Left renal cortex interstitium (tissue), 4 donors: ENCODE measurements around the gene MYO10. TPM values are rescaled to one million over a fixed set of nuclear protein-coding genes. Genes with fewer than 3 reads are reported as not detected.
"Not testable (repeated sequence)": the region's sequence is repeated elsewhere in the genome, so short reads cannot be mapped to it uniquely, and the experiment has no call there.

Experiments used
- DNase-seq, 4 donors: peaks; one replicate each; pipeline ENCODE4 v3.0.0-alpha.2; 2013; ENCODE audit warnings: low read depth in 4 of 4, low spot score in 2 of 4, missing footprints in 1 of 4
- polyA plus RNA-seq, 4 donors: library from polyadenylated mRNA; unstranded; fragments of 120-200 nt; gene quantifications; one replicate each; pipeline ENCODE4 v1.2.1, GENCODE V29; 2013; ENCODE audit not compliant: insufficient read length in 4 of 4

MYO10 gene
- polyA plus RNA-seq, 4 donors, result 36.5 to 45.4 (median 42.2) TPM

DNA sequence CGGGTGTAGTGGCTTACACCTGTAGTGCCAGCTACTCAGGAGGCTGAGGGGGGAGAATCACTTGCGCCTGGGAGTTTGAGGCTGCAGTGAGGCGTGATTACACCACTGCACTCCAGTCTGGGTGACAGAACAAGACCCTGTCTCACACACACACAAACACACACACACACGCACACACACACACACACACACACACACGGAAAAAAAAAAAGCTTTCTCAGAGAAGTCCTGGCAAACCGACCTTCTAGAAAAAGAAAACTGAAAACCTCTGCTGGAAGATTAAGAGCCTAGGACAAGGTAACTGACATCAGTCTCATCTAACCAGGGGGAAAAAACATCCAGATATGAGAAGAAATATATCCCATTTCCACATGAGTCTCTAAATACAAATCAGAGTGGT, 178.9 kb downstream of the MYO10 start:
- no peak for DNase-seq

GRCh38 chr5:16756692-16757091, 179.4 kb downstream of the MYO10 start:
- DNase-seq, result no peak

GRCh38 chr5:16755641-16756040, 180.4 kb downstream of the MYO10 start:
- DNase-seq, result no peak

GRCh38 chr5:16754601-16755000, 181.5 kb downstream of the MYO10 start:
- DNase-seq, result no peak

GRCh38 chr5:16754086-16754485, 182.0 kb downstream of the MYO10 start:
- no peak for DNase-seq

DNA sequence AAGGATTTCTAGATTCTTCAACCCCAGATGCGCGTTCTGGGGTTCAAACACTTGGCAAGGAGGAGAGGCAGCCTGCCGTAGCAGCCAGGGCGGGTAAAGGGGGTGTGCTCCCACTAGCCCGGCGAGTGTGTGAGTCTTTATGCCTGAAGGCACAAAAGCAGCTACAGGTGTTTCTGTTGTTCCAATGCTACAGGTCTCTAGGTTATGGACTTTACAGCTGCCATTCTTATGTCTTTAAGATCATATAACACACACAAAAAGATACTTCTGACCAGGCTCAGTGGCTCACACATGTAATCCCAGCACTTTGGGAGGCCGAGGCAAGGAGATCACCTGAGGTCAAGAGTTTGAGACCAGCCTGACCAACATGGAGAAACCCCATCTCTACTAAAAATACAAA, 185.6 kb downstream of the MYO10 start:
- DNase-seq, result no peak

DNA sequence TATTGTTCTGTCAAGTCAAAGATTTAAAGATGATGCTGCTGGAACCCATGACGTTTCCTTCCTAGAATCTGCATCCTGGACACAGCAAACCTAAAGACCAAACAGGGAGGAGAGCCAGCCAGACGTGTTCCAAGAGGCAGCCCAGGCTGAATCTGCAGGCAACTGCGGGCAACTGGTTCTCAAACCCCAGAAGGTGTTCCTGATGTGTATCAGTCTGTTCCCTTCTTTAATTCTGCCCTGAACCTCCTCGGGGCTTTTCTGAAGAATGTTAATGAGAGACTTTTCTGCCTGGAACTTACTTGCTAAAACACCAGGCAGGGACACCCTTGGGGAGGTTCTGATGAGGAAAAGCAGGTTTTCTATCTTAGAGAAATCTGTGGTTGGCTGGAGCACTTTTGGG, 186.5 kb downstream of the MYO10 start:
- no peak for DNase-seq

GRCh38 chr5:16744164-16744880, 191.8 kb downstream of the MYO10 start:
- DNase-seq, result no peak

- no peak for DNase-seq
These were observed 193.2 kb downstream of the MYO10 start for GRCh38 chr5:16742938-16743337.

- DNase-seq, result no peak
These were observed 195.2 kb downstream of the MYO10 start for GRCh38 chr5:16740811-16741392.

GRCh38 chr5:16740066-16740810, 195.8 kb downstream of the MYO10 start:
- DNase-seq, result no peak

GRCh38 chr5:16738393-16738792, 197.7 kb downstream of the MYO10 start:
- DNase-seq, result not testable (repeated sequence)

DNA sequence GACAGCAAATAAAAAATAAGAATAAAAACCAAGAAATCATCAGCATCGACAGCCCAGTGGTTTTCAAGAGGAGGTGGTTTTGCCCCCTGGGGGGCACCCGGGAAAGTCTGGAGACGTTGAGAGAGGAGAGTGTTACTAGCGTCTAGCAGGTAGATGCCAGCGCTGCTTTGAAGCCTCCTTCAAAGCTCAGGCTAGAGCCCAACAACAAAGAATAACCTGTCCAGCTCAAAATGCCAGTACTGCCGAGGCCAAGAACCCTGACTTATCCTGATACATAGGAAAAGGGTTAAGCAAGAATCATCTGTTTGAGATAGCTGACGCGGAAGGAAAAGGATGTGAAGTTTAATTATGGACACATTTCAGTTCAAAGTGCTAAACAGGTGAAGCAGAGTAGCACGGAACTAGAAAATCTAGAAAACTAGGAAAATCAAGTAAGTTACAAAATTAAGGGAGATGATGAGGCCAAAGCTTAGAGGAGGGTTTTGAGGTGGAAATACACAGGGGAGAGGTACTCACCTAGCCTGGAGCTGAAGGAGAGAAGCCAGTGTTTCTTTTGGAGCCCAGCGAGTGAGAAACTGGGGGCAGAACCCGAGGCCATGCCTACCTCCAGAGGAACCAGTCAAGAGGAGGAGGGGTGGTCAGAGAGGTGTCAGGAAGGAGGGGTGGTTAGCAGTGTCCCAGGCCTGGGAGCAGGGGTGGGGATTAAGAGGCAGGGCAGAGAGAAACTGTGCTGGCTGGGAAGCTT, 198.3 kb downstream of the MYO10 start:
- no peak for DNase-seq

GRCh38 chr5:16737209-16737608, 198.9 kb downstream of the MYO10 start:
- no peak for DNase-seq

DNA sequence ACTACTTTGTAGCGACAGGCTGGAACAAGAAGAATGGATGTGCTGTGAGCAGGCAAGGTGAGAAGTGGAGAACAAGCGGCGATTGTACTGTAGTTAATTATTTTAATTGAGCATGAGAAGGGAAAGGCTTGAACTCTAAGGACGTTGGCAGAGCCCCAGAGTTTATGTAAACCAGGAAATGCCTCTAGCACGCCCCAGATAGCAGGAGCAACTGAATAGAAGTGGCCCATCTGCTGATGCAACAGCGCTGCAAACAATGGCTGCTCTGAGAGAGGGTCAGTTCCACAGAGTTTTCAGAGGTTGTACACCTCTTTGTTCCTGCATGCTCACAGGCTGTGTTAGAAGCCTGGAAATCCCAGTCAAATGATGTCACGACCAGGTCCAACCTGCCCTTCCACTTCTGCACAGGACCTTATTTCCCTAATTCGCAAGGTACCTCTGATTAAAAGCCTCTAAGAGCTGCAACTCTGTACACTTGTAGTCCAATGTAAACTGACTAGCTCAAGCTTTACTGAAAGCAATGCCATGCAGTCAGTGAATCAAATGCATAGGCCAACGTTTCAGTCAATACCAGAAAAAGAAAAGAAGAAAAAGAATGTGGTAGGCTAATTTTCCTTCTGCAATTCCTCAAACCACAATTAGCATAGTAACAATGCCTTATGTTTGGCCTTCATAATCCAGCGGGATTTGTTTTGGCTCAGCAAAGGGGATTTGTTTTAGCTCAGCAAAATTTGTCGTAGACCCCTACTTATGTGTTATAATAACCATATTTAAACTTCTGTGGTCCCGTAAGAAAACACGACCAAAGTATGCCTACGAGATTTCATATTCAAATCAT, 199.7 kb downstream of the MYO10 start:
- no peak for DNase-seq

DNA sequence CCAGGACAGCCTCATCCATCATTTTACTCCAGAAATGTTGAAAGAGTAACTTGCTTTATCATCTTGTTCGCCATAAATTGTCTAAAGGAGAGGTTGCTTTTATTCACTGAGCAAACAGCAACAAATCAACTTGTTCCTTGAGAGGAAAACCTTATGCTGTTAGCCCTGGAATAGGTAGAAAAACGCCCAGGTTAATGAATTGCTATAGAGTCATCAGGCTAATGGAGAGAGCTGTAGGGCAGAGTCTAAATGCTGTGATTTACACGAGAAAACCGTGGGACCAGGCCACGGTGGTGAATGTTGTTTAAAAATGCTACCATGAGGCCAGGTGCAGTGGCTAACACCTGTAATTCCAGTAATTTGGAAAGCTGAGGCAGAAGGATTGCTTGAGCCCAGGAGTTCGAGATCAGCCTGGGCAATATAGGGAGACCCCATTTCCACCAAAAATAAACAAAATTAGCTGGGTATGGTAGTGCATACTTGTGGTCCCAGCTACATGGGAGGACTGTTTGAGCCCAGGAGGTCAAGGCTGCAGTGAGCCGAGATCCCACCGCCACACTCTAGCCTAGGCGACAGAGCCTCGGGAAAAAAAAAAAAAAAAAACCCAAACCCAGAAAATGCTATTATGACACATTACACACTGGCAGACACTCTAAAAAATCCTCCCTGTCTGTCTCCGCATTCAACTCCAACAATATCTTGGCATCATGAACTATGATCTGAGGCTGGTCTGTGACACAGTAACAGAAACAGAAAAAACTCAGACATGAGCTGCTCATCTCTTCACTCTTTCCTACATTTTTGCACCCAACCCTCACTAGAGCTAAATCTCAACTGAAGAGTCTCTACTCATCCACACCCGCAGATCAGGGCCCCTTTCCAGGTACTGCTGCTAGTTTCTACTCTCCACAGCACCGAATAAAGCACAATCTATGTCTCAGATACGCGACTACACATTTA, 200.7 kb downstream of the MYO10 start:
- DNase-seq, result no peak

DNA sequence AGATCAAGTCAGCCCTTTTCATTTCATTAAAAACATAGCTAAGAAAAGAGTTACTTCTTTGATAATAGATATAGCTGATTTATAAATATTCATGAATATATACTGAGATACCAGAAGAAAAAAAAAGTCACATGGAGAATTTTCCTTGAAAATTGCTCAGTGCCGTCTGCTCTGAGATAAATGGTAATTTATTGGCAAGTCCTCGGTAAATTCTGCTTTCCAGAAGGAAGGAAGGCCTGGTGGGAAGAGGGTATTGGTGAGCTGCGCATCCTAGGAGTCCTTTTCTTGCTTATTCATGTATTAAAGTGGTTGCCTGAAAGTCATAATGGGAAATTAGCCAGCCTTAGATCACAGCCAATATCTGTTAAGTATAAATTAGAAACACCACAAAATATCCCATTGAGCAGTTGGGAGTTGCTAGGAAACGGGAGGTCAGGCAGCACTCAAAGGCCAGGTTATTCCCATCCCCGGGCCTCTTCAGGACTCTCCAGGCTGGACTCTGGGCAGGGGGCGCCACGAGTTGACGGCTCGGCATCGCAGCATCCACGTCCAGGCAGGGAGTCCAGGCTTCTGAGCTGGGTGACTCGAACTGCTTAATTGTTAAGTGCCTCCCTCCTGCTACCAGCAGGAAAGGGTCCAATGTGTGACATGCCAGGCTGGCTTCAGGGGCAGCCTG, 202.6 kb downstream of the MYO10 start:
- DNase-seq, result no peak

DNA sequence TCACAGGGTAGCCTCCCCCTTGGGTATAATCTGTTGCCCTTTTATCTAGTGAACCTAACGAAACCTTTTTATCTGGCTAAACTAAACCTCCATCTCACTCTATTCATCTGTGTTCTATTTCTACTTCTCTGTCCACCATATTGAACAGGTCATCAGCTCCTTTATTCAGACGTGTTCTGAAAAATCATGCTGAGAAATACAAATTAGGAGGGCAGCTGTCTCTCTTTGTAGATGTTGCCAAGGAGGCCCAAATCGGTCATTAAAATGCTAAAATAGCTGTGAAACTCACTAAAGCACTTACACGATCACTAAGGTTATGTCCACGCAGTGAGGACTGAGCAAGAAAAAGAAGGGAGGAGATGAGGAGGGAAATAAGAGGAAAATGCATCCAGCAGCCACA, 203.7 kb downstream of the MYO10 start:
- DNase-seq, result no peak
